ENCODE data around the gene CATSPERD.
A peak's percentile ranks its signal among the peaks of the same experiment; 100 is the strongest.
"Not testable (repeated sequence)": the region's sequence is repeated elsewhere in the genome, so short reads cannot be mapped to it uniquely, and the experiment has no call there.

The CATSPERD gene

GRCh38 chr19:5698635-5699422 lies 21.6 kb upstream of the CATSPERD start:
- Mint-ChIP-seq H3K36me3 (ENCODE audit: low read depth) (peaks cover 34% of the 10 kb centered on the region), H3K27ac (no peak overlapping the region), H3K27me3 (ENCODE audit: low read depth) (no peaks in the 10 kb centered on the region), H3K4me3 (no peak overlapping the region), H3K9me3 (no peaks in the 10 kb centered on the region), H3K4me1 (ENCODE audit: low read depth) (no peaks in the 10 kb centered on the region)
- no peak for DNase-seq (ENCODE audit: low spot score)

DNA sequence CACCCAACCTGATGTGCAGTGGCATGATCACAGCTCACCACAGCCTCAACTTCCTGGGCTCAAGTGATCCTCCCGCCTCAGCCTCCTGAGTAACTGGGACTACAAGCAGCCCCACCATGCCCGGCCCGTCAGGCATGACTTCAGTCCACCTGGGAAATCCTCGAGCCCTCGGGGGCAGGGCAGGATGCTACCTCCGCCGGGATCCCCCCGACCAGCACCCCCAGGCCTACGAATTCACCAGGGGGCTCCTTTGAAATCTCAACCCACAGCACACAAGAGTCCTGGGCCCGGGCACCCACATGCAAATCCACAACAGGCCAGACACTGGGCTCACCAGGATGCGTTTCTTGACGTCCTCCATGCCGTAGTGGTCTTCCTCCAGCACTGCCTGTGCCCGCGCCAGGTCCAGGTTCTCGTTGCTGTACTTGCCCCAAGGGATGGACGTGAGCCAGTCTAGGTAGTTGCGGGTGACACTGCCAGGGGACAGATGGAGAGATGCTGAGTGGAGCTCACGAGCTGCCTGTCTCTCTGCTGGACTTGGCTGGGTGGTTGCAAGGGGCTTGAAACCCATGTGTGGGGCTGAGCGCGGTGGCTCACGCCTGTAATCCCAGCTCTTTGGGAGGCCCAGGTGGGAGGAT lies 19.9 kb upstream of the CATSPERD start:
- Mint-ChIP-seq H3K27ac (no peak overlapping the region), H3K9me3 (no peaks in the 10 kb centered on the region), H3K36me3 (ENCODE audit: low read depth) (peaks cover 29% of the 10 kb centered on the region), H3K27me3 (ENCODE audit: low read depth) (no peaks in the 10 kb centered on the region), H3K4me3 (no peak overlapping the region), H3K4me1 (ENCODE audit: low read depth) (no peaks in the 10 kb centered on the region)
- no peak for DNase-seq (ENCODE audit: low spot score)

GRCh38 chr19:5702053-5702410 lies 18.4 kb upstream of the CATSPERD start:
- H3K4me1 Mint-ChIP-seq (ENCODE audit: low read depth); H3K27ac Mint-ChIP-seq; H3K4me3 Mint-ChIP-seq; H3K9me3 Mint-ChIP-seq; DNase-seq (ENCODE audit: low spot score); H3K27me3 Mint-ChIP-seq (ENCODE audit: low read depth): not testable (repeated sequence)
- H3K36me3 Mint-ChIP-seq (ENCODE audit: low read depth), result peaks cover 30% of the 10 kb centered on the region

GRCh38 chr19:5703819-5704818 lies 16.3 kb upstream of the CATSPERD start:
- Mint-ChIP-seq H3K36me3 (ENCODE audit: low read depth) (peaks cover 27% of the 10 kb centered on the region), H3K27ac (no peak overlapping the region), H3K9me3 (no peaks in the 10 kb centered on the region), H3K4me1 (ENCODE audit: low read depth) (no peaks in the 10 kb centered on the region), H3K27me3 (ENCODE audit: low read depth) (no peaks in the 10 kb centered on the region), H3K4me3 (no peak overlapping the region)
- no peak for DNase-seq (ENCODE audit: low spot score)

GRCh38 chr19:5705552-5705951 lies 14.9 kb upstream of the CATSPERD start:
- H3K4me1 Mint-ChIP-seq (ENCODE audit: low read depth), result no peaks in the 10 kb centered on the region
- DNase-seq (ENCODE audit: low spot score), result no peak
- no peak overlapping the region for H3K27ac Mint-ChIP-seq
- H3K36me3 Mint-ChIP-seq (ENCODE audit: low read depth), result peaks cover 28% of the 10 kb centered on the region
- H3K27me3 Mint-ChIP-seq (ENCODE audit: low read depth), result no peaks in the 10 kb centered on the region
- H3K9me3 Mint-ChIP-seq, result no peaks in the 10 kb centered on the region
- no peak overlapping the region for H3K4me3 Mint-ChIP-seq

- no peaks in the 10 kb centered on the region for H3K27me3 Mint-ChIP-seq (ENCODE audit: low read depth)
- peaks cover 21% of the 10 kb centered on the region for H3K36me3 Mint-ChIP-seq (ENCODE audit: low read depth)
- H3K27ac Mint-ChIP-seq, result no peak overlapping the region
- no peaks in the 10 kb centered on the region for H3K9me3 Mint-ChIP-seq
- DNase-seq (ENCODE audit: low spot score), result no peak
- no peak overlapping the region for H3K4me3 Mint-ChIP-seq
- H3K4me1 Mint-ChIP-seq (ENCODE audit: low read depth), result no peaks in the 10 kb centered on the region
Observed at GRCh38 chr19:5706876-5707573, 13.4 kb upstream of the CATSPERD start.

- no peak for DNase-seq (ENCODE audit: low spot score)
- peaks cover 25% of the 10 kb centered on the region for H3K36me3 Mint-ChIP-seq (ENCODE audit: low read depth)
- no peak overlapping the region for H3K4me3 Mint-ChIP-seq
- no peaks in the 10 kb centered on the region for H3K27me3 Mint-ChIP-seq (ENCODE audit: low read depth)
- no peaks in the 10 kb centered on the region for H3K9me3 Mint-ChIP-seq
- no peak overlapping the region for H3K27ac Mint-ChIP-seq
- H3K4me1 Mint-ChIP-seq (ENCODE audit: low read depth), result no peaks in the 10 kb centered on the region
Observed at GRCh38 chr19:5707576-5708575, 12.6 kb upstream of the CATSPERD start.

- Mint-ChIP-seq H3K27me3 (ENCODE audit: low read depth) (no peaks in the 10 kb centered on the region), H3K4me3 (no peak overlapping the region), H3K36me3 (ENCODE audit: low read depth) (peaks cover 27% of the 10 kb centered on the region), H3K4me1 (ENCODE audit: low read depth) (peaks cover 3% of the 10 kb centered on the region), H3K9me3 (no peaks in the 10 kb centered on the region), H3K27ac (no peak overlapping the region)
- no peak for DNase-seq (ENCODE audit: low spot score)
Observed at GRCh38 chr19:5711025-5711424, 9.4 kb upstream of the CATSPERD start.

GRCh38 chr19:5711713-5712161 lies 8.7 kb upstream of the CATSPERD start:
- Mint-ChIP-seq H3K4me1 (ENCODE audit: low read depth) (peaks cover 3% of the 10 kb centered on the region), H3K27me3 (ENCODE audit: low read depth) (no peaks in the 10 kb centered on the region), H3K9me3 (no peaks in the 10 kb centered on the region), H3K4me3 (no peak overlapping the region), H3K27ac (no peak overlapping the region), H3K36me3 (ENCODE audit: low read depth) (peaks cover 25% of the 10 kb centered on the region)
- no peak for DNase-seq (ENCODE audit: low spot score)

DNA sequence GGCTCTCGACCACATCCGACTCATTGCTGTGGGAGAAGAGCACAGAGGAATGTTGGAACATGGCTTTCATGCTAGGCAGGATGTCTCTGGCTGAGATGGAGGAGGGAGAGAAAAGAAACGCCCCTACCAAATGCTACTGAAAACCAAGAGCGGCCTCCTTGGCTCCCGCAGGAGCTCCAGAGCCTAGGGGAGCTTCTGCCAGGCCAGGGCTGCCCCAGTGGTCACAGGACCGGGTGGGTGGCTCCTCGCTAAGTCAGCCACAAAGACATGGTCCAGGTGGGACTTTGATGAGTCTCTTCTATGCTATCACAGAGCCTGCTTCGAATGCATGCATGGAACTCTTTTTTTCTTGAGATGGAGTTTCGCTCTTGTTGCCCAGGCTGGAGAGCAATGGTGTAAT lies 7.2 kb upstream of the CATSPERD start:
- DNase-seq (ENCODE audit: low spot score), result no peak
- Mint-ChIP-seq H3K36me3 (ENCODE audit: low read depth) (peaks cover 33% of the 10 kb centered on the region), H3K27ac (no peak overlapping the region), H3K4me1 (ENCODE audit: low read depth) (peaks cover 12% of the 10 kb centered on the region), H3K4me3 (no peak overlapping the region), H3K9me3 (no peaks in the 10 kb centered on the region), H3K27me3 (ENCODE audit: low read depth) (no peaks in the 10 kb centered on the region)

GRCh38 chr19:5714816-5715215 lies 5.6 kb upstream of the CATSPERD start:
- Mint-ChIP-seq H3K4me1 (ENCODE audit: low read depth) (peaks cover 21% of the 10 kb centered on the region), H3K27ac (no peak overlapping the region), H3K9me3 (no peaks in the 10 kb centered on the region), H3K27me3 (ENCODE audit: low read depth) (no peaks in the 10 kb centered on the region), H3K4me3 (no peak overlapping the region), H3K36me3 (ENCODE audit: low read depth) (peaks cover 36% of the 10 kb centered on the region)
- DNase-seq (ENCODE audit: low spot score), result no peak

GRCh38 chr19:5717215-5717935 lies 3.1 kb upstream of the CATSPERD start:
- H3K4me1 Mint-ChIP-seq (ENCODE audit: low read depth), result peaks cover 21% of the 10 kb centered on the region
- peak overlapping the region; percentile 92 for H3K4me3 Mint-ChIP-seq
- H3K27me3 Mint-ChIP-seq (ENCODE audit: low read depth), result no peaks in the 10 kb centered on the region
- no peaks in the 10 kb centered on the region for H3K9me3 Mint-ChIP-seq
- H3K27ac Mint-ChIP-seq, result peak overlapping the region; percentile 62
- DNase-seq (ENCODE audit: low spot score), result no peak
- peaks cover 26% of the 10 kb centered on the region for H3K36me3 Mint-ChIP-seq (ENCODE audit: low read depth)

All from T-helper 2 cell treated with Interferon-gamma antibody and Interleukin-4, amounts not matched to agents 5 μg/mL and 100 μg/mL, for 36 hours (primary cell).